Progenitor cell of endocrine pancreas (in vitro differentiated cells): ENCODE data around the gene GALNTL6. TPM values are rescaled to one million over a fixed set of nuclear protein-coding genes. Genes with fewer than 3 reads are reported as not detected.

ENCODE experiments used
- DNase-seq: peaks from one replicate; pipeline ENCODE4 v3.0.0; 2021; ENCODE audit warnings: low spot score; ENCODE audit not compliant: unreplicated experiment
- H3K27ac Mint-ChIP-seq: 2 replicates; pipeline ENCODE4 v1.8.0; 2021; ENCODE audit warnings: mild to moderate bottlenecking, moderate library complexity, mixed read lengths
- H3K27me3 Mint-ChIP-seq: 2 replicates; pipeline ENCODE4 v1.8.0; 2021; ENCODE audit warnings: mixed read lengths
- H3K36me3 Mint-ChIP-seq: 2 replicates; pipeline ENCODE4 v1.8.0; 2022; ENCODE audit warnings: mixed read lengths; ENCODE audit not compliant: insufficient read depth
- H3K4me1 Mint-ChIP-seq: 2 replicates; pipeline ENCODE4 v1.8.0; 2021; ENCODE audit warnings: low read depth, mixed read lengths
- H3K4me3 Mint-ChIP-seq: 2 replicates; pipeline ENCODE4 v1.8.0; 2021; ENCODE audit warnings: low read depth, mild to moderate bottlenecking, moderate library complexity, mixed read lengths
- H3K9me3 Mint-ChIP-seq: 2 replicates; pipeline ENCODE4 v1.8.0; 2021; ENCODE audit warnings: low read depth, mixed read lengths
- CTCF ChIP-seq: fragments of 200-600 bp; sonication (generic); IDR thresholded peaks from one replicate; pipeline ENCODE4 v1.5.0; 2021; ENCODE audit warnings: antibody characterized with exemption, mild to moderate bottlenecking; ENCODE audit not compliant: unreplicated experiment
- total RNA-seq: library from RNA; stranded (reverse); gene quantifications from 2 replicates; pipeline ENCODE4 v1.2.1, GENCODE V29; 2021

The GALNTL6 gene
- total RNA-seq, 1 donor from 2014 or later, result 0.14 TPM

DNA sequence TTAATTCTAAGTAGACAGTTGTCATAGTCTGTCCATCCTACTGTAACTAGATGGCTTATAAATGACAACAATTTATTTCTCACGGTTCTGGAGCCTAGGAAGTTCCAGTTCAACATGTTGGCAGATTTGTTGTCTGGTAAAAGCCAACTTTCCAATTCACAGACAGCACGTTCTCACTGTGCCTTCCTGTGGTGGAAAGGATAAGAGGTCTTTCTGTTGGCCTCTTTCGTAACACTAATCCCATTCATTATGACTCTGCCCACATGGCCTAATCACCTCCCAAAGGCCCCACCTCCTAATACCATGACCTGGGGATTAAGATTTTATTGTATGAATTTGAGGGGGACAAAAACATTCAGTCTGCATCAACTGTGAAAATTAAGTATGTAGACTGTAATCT lies 83.2 kb downstream of the GALNTL6 start:
- no peak overlapping the region for H3K4me3 Mint-ChIP-seq
- TF ChIP-seq CTCF, result no peak
- H3K36me3 Mint-ChIP-seq, result no peaks in the 10 kb centered on the region
- no peak overlapping the region for H3K27ac Mint-ChIP-seq
- DNase-seq, result no peak
- H3K27me3 Mint-ChIP-seq, result no peaks in the 10 kb centered on the region
- peaks cover 2% of the 10 kb centered on the region for H3K9me3 Mint-ChIP-seq
- no peaks in the 10 kb centered on the region for H3K4me1 Mint-ChIP-seq

- no peaks in the 10 kb centered on the region for H3K36me3 Mint-ChIP-seq
Measured at GRCh38 chr4:171919314-171919713, 106.1 kb downstream of the GALNTL6 start.

GRCh38 chr4:171920901-171921300 lies 107.7 kb downstream of the GALNTL6 start:
- Mint-ChIP-seq H3K9me3 (peaks cover 2% of the 10 kb centered on the region), H3K36me3 (no peaks in the 10 kb centered on the region), H3K4me1 (no peaks in the 10 kb centered on the region), H3K27me3 (no peaks in the 10 kb centered on the region), H3K27ac (no peak overlapping the region), H3K4me3 (no peak overlapping the region)
- TF ChIP-seq CTCF, result no peak
- DNase-seq, result no peak

More at GRCh38 chr4:171919314-171919713, 106.1 kb downstream of the GALNTL6 start:
- Mint-ChIP-seq H3K27me3 (no peaks in the 10 kb centered on the region), H3K4me3 (no peak overlapping the region), H3K9me3 (peaks cover 2% of the 10 kb centered on the region), H3K4me1 (no peaks in the 10 kb centered on the region), H3K27ac (no peak overlapping the region)
- no peak for TF ChIP-seq CTCF
- no peak for DNase-seq

DNA sequence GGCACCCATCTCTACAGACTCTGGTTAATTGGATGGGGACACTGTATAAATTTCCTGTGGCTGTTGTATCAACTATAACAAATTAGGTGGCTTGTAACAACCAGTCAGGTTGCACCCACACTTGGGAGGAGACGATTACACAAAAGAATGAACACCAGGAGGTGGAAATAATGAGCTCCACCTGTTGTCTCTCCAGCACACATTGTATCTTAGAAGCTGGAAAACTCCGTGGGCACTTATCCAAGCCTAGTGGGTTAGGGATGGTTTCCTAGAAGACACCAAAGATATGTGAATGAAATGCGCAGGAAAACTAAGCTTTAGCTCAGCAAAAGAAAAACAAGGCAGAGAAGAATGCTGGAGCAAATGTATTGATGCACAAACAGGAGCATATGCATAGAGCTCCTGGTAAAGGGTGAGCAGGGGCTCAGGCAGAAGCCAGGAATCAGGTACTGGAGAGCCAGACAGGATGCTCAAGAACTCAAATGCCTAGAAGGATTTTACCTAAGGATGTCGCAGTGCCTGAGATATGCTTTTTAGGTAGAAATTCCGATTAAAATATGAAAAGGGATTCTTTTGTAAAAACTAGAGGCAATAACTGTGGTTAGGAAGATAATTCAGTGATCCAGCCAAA lies 111.7 kb downstream of the GALNTL6 start:
- no peaks in the 10 kb centered on the region for H3K4me1 Mint-ChIP-seq
- H3K4me3 Mint-ChIP-seq, result no peak overlapping the region
- TF ChIP-seq CTCF, result no peak
- H3K27me3 Mint-ChIP-seq, result no peaks in the 10 kb centered on the region
- H3K27ac Mint-ChIP-seq, result no peak overlapping the region
- H3K9me3 Mint-ChIP-seq, result no peaks in the 10 kb centered on the region
- H3K36me3 Mint-ChIP-seq, result no peaks in the 10 kb centered on the region
- no peak for DNase-seq

GRCh38 chr4:171928336-171928735 lies 115.1 kb downstream of the GALNTL6 start:
- no peak for DNase-seq

More at GRCh38 chr4:171928336-171928735, 115.1 kb downstream of the GALNTL6 start:
- Mint-ChIP-seq H3K4me3 (no peak overlapping the region), H3K4me1 (no peaks in the 10 kb centered on the region), H3K27ac (no peak overlapping the region), H3K27me3 (no peaks in the 10 kb centered on the region), H3K36me3 (no peaks in the 10 kb centered on the region), H3K9me3 (no peaks in the 10 kb centered on the region)
- no peak for TF ChIP-seq CTCF
